HEK293 (cell line): Measurements from ENCODE around the gene DOCK3.

Source experiments
- CTCF ChIP-seq: fragments of 450-650 bp; formaldehyde crosslinking; IDR thresholded peaks from 2 replicates; pipeline ENCODE4 v1.5.1; 2016; ENCODE audit warnings: missing biosample characterization, missing genetic modification characterization
- PBX3 ChIP-seq: sonication (generic); formaldehyde crosslinking; IDR thresholded peaks from 2 replicates; pipeline ENCODE4 v1.8.1; 2022; ENCODE audit warnings: mild to moderate bottlenecking, moderate library complexity, missing genetic modification reagents
- PRDM4 ChIP-seq: fragments of 450-650 bp; formaldehyde crosslinking; IDR thresholded peaks from 2 replicates; pipeline ENCODE4 v1.5.1; 2017; ENCODE audit warnings: missing biosample characterization, missing genetic modification characterization
- ZNF558 ChIP-seq: fragments of 450-650 bp; formaldehyde crosslinking; IDR thresholded peaks from 2 replicates; pipeline ENCODE4 v1.5.1; 2016; ENCODE audit warnings: missing biosample characterization, missing genetic modification characterization
- ZNF639 ChIP-seq: fragments of 450-650 bp; formaldehyde crosslinking; IDR thresholded peaks from 2 replicates; pipeline ENCODE4 v1.5.1; 2016; ENCODE audit warnings: missing biosample characterization, missing genetic modification characterization
- ZNF645 ChIP-seq: fragments of 450-650 bp; formaldehyde crosslinking; IDR thresholded peaks from 2 replicates; pipeline ENCODE4; 2016; ENCODE audit warnings: missing biosample characterization, missing genetic modification characterization
- ZNF768 ChIP-seq: fragments of 450-650 bp; formaldehyde crosslinking; IDR thresholded peaks from 2 replicates; pipeline ENCODE4 v1.5.1; 2018; ENCODE audit warnings: missing biosample characterization, mild to moderate bottlenecking, missing genetic modification characterization
- ZSCAN16 ChIP-seq: fragments of 450-650 bp; formaldehyde crosslinking; IDR thresholded peaks from 2 replicates; pipeline ENCODE4 v1.5.1; 2016; ENCODE audit warnings: missing biosample characterization, missing genetic modification characterization
- ZSCAN5A ChIP-seq: fragments of 450-650 bp; formaldehyde crosslinking; IDR thresholded peaks from 2 replicates; pipeline ENCODE4 v1.5.1; 2016; ENCODE audit warnings: missing biosample characterization, missing genetic modification characterization

- TF ChIP-seq CTCF: no peak
- TF ChIP-seq PRDM4 (tag by site-specific recombination): no peak
- TF ChIP-seq ZNF639: no peak
- TF ChIP-seq ZNF645 (tag by site-specific recombination): no peak
- no peak for TF ChIP-seq ZNF768 (tag by site-specific recombination)
- TF ChIP-seq ZSCAN16 (tag by site-specific recombination): no peak
- no peak for TF ChIP-seq PBX3 (CRISPR knock-in tag)
- TF ChIP-seq ZNF558 (tag by site-specific recombination): no peak
- no peak for TF ChIP-seq ZSCAN5A (tag by site-specific recombination)
Measured at GRCh38 chr3:51350751-51351150, 676.0 kb downstream of the DOCK3 start.
